Panc1 (cell line): ENCODE results near the gene PPL. TPM values are rescaled to one million over a fixed set of nuclear protein-coding genes. Genes with fewer than 3 reads are reported as not detected.

Experiments used
- ATAC-seq: fragments of 200-7000 bp; cut with Tn5 transposase; 2 replicates; pipeline ENCODE4 v1.9.1; 2020; ENCODE audit warnings: mild to moderate bottlenecking, moderate library complexity
- BruUV-seq: library from RNA; stranded (reverse); fragments of 400-500 nt; replicated peaks from 2 replicates; lab custom pipeline; 2021; lab: Mats Ljungman, UMichigan
- CTCF ChIA-PET: fragments of 300-600 bp; sonication (Branson Sonifier 250); formaldehyde crosslinking; loops from one replicate; lab custom pipeline; 2022; ENCODE audit warnings: antibody characterized with exemption; lab: Charles Lee
- POLR2A ChIA-PET: fragments of 300-600 bp; sonication (Branson Sonifier 250); formaldehyde crosslinking; loops from one replicate; lab custom pipeline; 2022; ENCODE audit warnings: antibody characterized with exemption; lab: Charles Lee
- DNase-seq: peaks from one replicate; pipeline ENCODE4 v3.0.0-alpha.2; 2010; ENCODE audit warnings: low read depth, low spot score
- H3K27ac ChIP-seq: 2 replicates; pipeline ENCODE4 v1.5.1; 2011; ENCODE audit warnings: mild to moderate bottlenecking, low read length, inconsistent platforms
- H3K27me3 ChIP-seq: fragments of 200-500 bp; sonication (Bioruptor generic); 2 replicates; pipeline ENCODE4 v1.6.0; 2014; ENCODE audit warnings: low read length, inconsistent platforms; ENCODE audit not compliant: control insufficient read depth, insufficient read depth
- H3K36me3 ChIP-seq: fragments of 200-500 bp; sonication (Bioruptor generic); 2 replicates; pipeline ENCODE4 v1.5.1; 2014; ENCODE audit warnings: inconsistent platforms, mild to moderate bottlenecking, low read length, moderate library complexity; ENCODE audit not compliant: control insufficient read depth, insufficient read depth
- H3K4me1 ChIP-seq: 2 replicates; pipeline ENCODE4 v1.5.1; 2011; ENCODE audit warnings: inconsistent platforms, mild to moderate bottlenecking, low read length, moderate library complexity; ENCODE audit not compliant: control insufficient read depth, insufficient read depth
- H3K4me3 ChIP-seq, 2 experiments: 2 replicates each; pipeline ENCODE4 v1.5.1; 2011 to 2012; ENCODE audit warnings: low read depth in 2 of 2, low read length in 2 of 2, mild to moderate bottlenecking in 2 of 2, inconsistent platforms in 1 of 2, moderate library complexity in 1 of 2
- H3K9me3 ChIP-seq: fragments of 200-500 bp; sonication (Bioruptor generic); 2 replicates; pipeline ENCODE4 v1.5.1; 2014; ENCODE audit warnings: low read depth, mild to moderate bottlenecking, inconsistent platforms, low read length, moderate library complexity; ENCODE audit not compliant: control insufficient read depth, insufficient read depth
- CTCF ChIP-seq: fragments of 450-650 bp; IDR thresholded peaks from 2 replicates; pipeline ENCODE4 v1.5.1; 2017; ENCODE audit warnings: mild to moderate bottlenecking
- POLR2AphosphoS5 ChIP-seq: IDR thresholded peaks from 2 replicates; pipeline ENCODE4 v1.6.1; 2012; ENCODE audit warnings: mild to moderate bottlenecking, low read depth, low read length, moderate library complexity
- SIN3A ChIP-seq: IDR thresholded peaks from 2 replicates; pipeline ENCODE4 v1.6.1; 2012; ENCODE audit warnings: low read depth, mild to moderate bottlenecking, low read length, moderate library complexity, borderline replicate concordance; ENCODE audit not compliant: insufficient read depth
- TCF7L2 ChIP-seq: IDR thresholded peaks from 2 replicates; pipeline ENCODE4 v1.6.1; 2011; ENCODE audit warnings: mild to moderate bottlenecking, low read depth, low read length, inconsistent platforms
- in situ Hi-C: cut with HindIII; loops from 2 replicates; pipeline ENCODE4 v1.10.0; 2016; ENCODE audit warnings: low sequenced_read_pairs, low pct_unique_long_range_greater_than_20kb
- intact Hi-C: fragments of 100-400 bp; cut with micrococcal nuclease; formaldehyde crosslinking; loops from one replicate; pipeline ENCODE4 v1.10.0; 2022; ENCODE audit not compliant: unreplicated experiment
- total RNA-seq: library from RNA; stranded (reverse); gene quantifications from one replicate; pipeline ENCODE4 v1.2.1, GENCODE V29; 2021; ENCODE audit not compliant: unreplicated experiment
- TF ChIP-seq, protein P1 (sequence below), 2 experiments: IDR thresholded peaks; 2 replicates each; pipeline ENCODE4 v1.6.1; 2011 to 2012; ENCODE audit warnings: low read depth in 2 of 2, control low read depth in 1 of 2, low read length in 1 of 2, mild to moderate bottlenecking in 1 of 2, moderate library complexity in 1 of 2; ENCODE audit not compliant: insufficient read depth in 1 of 2

PPL gene
- total RNA-seq, 1 experiment from 2014 or later: 89.4 TPM

DNA sequence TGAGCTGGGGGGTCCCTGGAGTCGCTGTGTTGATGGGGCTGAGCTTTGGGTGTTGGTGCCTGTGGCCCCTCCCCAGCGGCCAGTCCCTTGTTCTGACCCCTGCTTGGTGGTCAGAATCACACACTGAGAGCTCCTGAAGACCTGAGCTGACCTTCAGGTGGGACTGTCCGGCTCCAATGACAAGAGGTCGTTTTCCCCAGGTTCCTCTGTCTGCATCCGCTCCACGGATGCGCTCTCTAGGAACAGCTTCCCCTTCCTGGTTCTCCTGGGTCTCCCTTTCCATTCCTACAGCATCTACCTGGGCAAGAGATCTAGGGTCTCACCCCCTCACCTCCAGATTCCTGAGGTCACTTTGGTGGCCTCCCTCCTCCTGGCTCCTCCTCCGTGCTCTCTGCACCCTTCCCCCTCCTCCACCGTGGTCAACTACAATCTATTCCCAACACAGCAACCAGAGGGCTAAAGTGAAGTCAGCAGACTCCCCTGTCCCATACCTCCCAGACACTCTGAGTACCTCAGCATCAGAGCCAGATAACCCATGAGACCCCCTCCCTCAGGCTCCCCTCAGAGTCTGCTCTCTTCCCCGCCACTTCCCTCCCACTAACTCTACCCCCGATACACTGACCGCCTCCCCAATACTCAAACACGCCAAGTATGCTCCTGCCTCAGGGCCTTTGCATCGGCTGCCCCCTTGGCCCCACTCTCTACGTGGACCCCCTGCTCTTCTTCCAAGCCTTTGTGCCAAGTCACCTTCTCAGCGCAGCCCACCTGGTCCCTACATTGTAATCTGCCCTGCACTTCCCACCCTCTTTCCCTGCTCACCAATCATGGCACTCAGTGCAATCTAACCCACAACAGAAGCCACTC lies 12.2 kb upstream of the PPL start:
- ChIA-PET POLR2A (interaction anchor here (0.6 kb wide), 2 partner anchors 53 to 404 kb away, joined by 7 to 14 read pairs; no protein-coding TSS in a partner anchor), CTCF (no interaction called here)
- TF ChIP-seq POLR2AphosphoS5: no peak
- TF ChIP-seq, protein P1, sequence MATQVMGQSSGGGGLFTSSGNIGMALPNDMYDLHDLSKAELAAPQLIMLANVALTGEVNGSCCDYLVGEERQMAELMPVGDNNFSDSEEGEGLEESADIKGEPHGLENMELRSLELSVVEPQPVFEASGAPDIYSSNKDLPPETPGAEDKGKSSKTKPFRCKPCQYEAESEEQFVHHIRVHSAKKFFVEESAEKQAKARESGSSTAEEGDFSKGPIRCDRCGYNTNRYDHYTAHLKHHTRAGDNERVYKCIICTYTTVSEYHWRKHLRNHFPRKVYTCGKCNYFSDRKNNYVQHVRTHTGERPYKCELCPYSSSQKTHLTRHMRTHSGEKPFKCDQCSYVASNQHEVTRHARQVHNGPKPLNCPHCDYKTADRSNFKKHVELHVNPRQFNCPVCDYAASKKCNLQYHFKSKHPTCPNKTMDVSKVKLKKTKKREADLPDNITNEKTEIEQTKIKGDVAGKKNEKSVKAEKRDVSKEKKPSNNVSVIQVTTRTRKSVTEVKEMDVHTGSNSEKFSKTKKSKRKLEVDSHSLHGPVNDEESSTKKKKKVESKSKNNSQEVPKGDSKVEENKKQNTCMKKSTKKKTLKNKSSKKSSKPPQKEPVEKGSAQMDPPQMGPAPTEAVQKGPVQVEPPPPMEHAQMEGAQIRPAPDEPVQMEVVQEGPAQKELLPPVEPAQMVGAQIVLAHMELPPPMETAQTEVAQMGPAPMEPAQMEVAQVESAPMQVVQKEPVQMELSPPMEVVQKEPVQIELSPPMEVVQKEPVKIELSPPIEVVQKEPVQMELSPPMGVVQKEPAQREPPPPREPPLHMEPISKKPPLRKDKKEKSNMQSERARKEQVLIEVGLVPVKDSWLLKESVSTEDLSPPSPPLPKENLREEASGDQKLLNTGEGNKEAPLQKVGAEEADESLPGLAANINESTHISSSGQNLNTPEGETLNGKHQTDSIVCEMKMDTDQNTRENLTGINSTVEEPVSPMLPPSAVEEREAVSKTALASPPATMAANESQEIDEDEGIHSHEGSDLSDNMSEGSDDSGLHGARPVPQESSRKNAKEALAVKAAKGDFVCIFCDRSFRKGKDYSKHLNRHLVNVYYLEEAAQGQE (IDR thresholded peaks at IDR 0.05; ENCODE audit: insufficient read depth in 1 of 2, low read depth in 2 of 2, low read length in 1 of 2): no peak
- TF ChIP-seq TCF7L2: no peak
- TF ChIP-seq SIN3A: no peak
- TF ChIP-seq CTCF: no peak
- intact Hi-C loops (no loop called here), in situ Hi-C loops (no loop called here)
- BruUV-seq: no TSS peak
- H3K4me3 ChIP-seq: no peak overlapping the region
- H3K27ac ChIP-seq: peak overlapping the region; percentile 71
- DNase-seq (no peak), ATAC-seq (no peak)
- peaks cover 60% of the 10 kb centered on the region for H3K4me1 ChIP-seq
- H3K27me3 ChIP-seq: no peaks in the 10 kb centered on the region
- no peaks in the 10 kb centered on the region for H3K36me3 ChIP-seq
- no peaks in the 10 kb centered on the region for H3K9me3 ChIP-seq

- peak overlapping the region; percentile 71 for H3K27ac ChIP-seq
- no peaks in the 10 kb centered on the region for H3K9me3 ChIP-seq
- no TSS peak for BruUV-seq
- no peaks in the 10 kb centered on the region for H3K27me3 ChIP-seq
- H3K4me1 ChIP-seq: peaks cover 66% of the 10 kb centered on the region
- intact Hi-C loops (no loop called here), in situ Hi-C loops (no loop called here)
- no peak overlapping the region for H3K4me3 ChIP-seq
- no peak for ATAC-seq
- no peaks in the 10 kb centered on the region for H3K36me3 ChIP-seq
- TF ChIP-seq TCF7L2: no peak
- TF ChIP-seq, protein P1 (IDR thresholded peaks at IDR 0.05; ENCODE audit: insufficient read depth in 1 of 2, low read depth in 2 of 2, low read length in 1 of 2): no peak
- TF ChIP-seq POLR2AphosphoS5: no peak
- no peak for TF ChIP-seq CTCF
- TF ChIP-seq SIN3A: no peak
- no peak for DNase-seq
- ChIA-PET CTCF (no interaction called here), POLR2A (interaction anchor here (1.0 kb wide), 1 partner anchor 8 kb away, joined by 3 read pairs; no protein-coding TSS in a partner anchor)
Measured at GRCh38 chr16:4947722-4948503, 11.0 kb upstream of the PPL start.
